ENCODE results near the gene VRTN. TPM values are rescaled to one million over a fixed set of nuclear protein-coding genes. Genes with fewer than 3 reads are reported as not detected.
"Not testable (repeated sequence)": the region's sequence is repeated elsewhere in the genome, so short reads cannot be mapped to it uniquely, and the experiment has no call there.

VRTN gene
- total RNA-seq, 1 donor from 2014 or later = not detected

DNA sequence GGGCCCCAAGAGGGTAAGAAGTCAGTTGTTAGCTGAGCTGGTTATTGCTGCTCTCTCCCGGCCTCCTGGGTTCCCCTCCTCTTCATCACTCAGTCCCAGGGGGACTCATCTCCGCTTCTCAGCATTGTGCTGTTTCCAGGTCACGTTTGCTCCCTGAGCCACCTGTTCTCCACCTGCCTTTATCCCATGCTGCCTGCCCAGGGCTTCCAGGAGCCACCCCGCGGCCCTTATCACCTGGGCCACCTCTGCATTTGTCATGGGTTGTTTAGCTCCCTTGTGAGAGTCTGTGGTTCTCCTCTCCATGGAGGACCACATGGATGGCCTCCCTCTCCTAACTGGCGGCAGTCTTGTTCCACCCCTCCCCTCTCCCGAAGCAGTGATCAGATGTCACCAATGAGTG, 41.7 kb downstream of the VRTN start:
- ATAC-seq (ENCODE audit: poor library complexity) (no peak), DNase-seq (no peak)
- intact Hi-C loops (cut with DNase I) = no loop called here

DNA sequence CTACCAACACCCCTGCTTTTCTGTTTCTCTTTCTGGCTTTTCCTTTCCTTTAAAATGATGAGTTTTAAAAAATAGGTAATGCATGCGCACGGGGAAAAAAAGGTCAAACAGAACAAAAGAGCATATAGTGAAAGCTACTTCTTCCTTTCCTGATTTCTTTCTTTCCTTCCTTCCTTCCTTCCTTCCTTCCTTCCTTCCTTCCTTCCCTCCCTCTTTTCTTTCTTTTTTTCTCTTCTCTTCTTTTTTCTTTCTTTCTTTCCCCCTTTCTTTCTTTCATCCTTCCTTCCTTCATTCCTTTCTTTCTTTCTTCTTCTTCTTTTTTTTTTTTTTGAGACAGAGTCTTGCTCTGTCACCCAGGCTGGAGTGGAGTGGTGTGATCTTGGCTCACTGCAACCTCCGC, 42.2 kb downstream of the VRTN start:
- DNase-seq; intact Hi-C loops (cut with DNase I); ATAC-seq (ENCODE audit: poor library complexity): not testable (repeated sequence)

DNA sequence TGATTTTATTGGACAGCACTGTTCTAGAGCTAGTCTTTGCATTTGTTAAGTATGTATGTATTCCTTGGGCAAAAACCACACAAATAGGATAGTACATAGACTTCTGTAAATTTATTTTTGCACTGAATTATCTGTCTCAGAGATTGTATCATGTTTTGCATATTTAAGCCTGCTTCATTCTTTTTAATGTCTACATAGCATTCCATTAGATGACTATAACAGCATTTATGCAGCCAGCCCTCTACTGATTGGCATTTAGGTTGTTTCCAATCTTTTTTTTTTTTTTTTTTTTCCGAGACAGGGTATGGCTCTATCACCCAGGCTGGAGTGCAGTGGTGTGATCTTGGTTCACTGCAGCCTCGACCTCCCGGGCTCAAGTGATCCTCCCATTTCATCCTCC, 43.2 kb downstream of the VRTN start:
- no peak for DNase-seq
- no peak for ATAC-seq (ENCODE audit: poor library complexity)
- intact Hi-C loops (cut with DNase I) = no loop called here

DNA sequence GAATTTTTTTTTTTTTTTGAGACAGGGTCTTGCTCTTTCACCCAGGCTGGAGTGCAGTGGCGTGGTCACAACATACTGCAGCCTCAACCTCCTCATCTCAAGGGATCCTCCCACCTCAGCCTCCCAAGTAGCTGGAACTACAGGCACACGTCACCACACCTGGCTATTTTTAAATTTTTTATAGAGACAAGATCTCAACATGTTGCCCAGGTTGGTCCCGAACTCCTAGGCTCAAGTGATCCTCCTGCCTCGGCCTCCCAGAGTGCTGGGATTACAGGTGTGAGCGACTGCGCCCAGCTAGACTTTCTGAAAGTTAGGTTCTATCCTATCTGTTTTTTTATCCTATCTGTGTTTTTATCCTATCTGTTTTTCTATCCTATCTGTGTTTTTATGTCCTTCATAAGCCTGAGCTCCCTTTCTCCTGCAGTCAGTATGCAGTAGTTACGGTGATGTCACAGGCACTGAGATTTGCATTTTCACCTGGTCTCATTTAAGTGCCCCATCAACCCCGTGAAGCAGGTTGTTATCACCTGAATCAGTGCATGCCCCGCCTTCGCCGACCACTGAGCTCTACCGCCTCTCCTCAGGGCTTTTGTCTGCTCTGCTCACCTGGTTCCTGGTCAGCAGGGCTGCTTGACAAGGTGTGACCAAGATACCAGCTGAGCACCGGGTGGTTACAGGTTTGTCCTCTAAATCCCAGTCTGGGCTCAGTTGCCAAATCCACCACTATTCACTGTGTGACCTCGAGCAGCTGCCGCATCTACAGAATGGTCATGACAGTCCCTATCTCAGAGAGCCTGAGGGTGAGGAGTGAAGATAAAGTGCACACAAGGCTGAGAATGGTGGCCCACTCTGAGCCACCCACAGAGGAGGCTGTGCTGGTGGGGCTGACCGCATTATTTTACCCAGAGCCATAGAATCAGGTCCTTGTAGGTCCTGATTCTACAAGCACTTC, 44.6 kb downstream of the VRTN start:
- DNase-seq = no peak
- no peak for ATAC-seq (ENCODE audit: poor library complexity)
- intact Hi-C loops (cut with DNase I) = no loop called here

DNA sequence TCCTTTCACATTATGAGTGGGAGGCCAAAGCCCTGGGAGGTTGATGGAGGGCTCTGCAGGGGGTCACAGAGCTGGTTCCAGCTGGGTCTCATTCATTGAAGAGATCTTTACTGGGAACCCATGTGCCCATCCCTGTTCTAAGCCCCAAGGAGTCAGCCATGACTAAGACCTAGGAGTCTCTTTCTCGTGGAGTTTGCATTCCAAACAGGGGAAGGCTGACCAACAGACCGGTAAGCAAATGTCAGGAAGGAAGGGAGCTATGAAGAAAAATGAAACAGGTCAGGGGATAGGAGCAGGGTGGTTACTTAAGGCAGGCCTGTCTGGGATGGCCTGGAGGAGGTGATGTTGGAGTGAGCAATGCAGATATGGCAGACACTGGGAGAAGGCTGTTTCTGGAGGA, 46.3 kb downstream of the VRTN start:
- DNase-seq = no peak
- intact Hi-C loops (cut with DNase I) = no loop called here
- ATAC-seq (ENCODE audit: poor library complexity) = no peak

DNA sequence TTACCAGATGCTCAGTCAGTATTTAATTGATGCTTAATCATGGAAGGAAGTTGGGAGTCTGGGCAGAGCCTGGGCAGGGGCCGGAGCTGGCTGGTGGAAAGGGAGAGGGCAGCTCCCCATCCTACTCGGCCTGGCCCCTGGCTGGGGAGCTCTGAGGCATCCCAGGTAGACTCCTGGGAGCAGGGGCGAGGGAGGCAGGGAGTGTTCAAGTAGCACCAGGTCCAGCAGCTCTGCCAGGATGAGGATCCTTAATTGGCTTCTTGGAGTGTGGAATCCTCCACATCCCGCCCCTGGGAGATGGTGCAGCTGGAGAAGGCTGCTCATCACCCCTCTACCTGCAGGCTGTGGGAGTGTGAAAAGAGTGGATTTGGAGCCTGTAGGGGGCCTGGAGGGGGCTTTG, 46.8 kb downstream of the VRTN start:
- ATAC-seq (ENCODE audit: poor library complexity) = no peak
- intact Hi-C loops (cut with DNase I) = no loop called here
- no peak for DNase-seq

DNA sequence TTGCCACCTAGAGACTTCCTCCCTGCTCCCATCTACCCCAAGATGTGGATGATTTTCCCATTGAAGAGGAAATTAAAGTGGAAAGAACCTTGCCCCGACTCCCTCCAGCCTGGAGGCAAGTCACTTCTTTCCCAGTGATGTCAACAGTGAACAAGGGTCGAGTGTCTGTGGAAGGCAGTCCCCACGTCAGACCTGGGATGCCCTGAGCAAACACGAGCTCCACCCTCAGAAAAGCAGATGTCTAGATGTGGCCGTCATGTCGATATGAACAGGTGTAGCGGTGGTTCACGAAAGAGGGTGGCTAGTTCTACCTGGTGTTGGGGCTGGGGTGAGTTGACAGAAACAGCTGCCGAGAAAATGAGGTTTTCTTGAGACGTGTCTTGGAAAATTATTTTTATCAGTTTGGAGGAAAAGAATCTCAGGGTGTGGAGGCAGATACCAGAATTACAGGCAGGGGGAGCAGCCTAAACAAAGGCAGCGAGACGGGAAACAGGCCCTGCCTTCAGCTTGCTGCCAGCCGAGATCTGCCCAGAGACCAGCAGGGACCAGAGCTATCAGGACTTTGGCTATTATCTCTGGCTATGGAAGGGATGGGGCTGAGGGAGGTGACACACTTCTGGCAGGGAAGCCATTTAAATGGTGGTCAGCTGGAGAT, 51.9 kb downstream of the VRTN start:
- intact Hi-C loops (cut with DNase I) = no loop called here
- DNase-seq (no peak), ATAC-seq (ENCODE audit: poor library complexity) (no peak)

DNA sequence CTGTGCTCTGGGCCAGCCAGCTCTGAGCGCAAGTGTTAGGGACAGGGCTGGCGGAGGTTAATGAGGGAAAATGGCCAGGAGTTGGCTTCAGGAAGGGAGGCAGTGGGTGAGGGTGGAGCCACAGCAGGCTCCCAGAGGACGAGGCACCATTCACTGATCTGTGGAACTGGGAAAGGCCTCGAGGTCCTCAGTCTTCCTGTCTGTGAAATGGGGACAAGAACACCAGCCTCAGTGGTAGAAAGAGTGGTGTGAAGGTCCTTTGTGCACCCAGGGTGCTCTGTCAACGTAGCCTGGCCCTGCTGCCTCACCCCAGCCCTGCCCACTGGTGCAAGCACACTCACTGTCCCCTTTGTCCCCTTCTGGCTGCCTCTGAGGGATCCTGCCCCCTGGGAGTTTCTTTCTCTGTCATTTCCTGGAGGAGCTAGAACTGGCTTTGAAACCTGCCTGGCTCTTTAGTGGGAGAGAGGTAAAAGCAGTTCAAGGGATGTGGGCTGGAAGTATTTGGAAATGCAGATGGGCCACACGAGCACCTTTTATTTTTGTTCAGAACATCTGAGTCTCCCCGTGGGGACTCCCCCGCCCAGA, 52.7 kb downstream of the VRTN start:
- intact Hi-C loops (cut with DNase I) = no loop called here
- DNase-seq (no peak), ATAC-seq (ENCODE audit: poor library complexity) (no peak)

DNA sequence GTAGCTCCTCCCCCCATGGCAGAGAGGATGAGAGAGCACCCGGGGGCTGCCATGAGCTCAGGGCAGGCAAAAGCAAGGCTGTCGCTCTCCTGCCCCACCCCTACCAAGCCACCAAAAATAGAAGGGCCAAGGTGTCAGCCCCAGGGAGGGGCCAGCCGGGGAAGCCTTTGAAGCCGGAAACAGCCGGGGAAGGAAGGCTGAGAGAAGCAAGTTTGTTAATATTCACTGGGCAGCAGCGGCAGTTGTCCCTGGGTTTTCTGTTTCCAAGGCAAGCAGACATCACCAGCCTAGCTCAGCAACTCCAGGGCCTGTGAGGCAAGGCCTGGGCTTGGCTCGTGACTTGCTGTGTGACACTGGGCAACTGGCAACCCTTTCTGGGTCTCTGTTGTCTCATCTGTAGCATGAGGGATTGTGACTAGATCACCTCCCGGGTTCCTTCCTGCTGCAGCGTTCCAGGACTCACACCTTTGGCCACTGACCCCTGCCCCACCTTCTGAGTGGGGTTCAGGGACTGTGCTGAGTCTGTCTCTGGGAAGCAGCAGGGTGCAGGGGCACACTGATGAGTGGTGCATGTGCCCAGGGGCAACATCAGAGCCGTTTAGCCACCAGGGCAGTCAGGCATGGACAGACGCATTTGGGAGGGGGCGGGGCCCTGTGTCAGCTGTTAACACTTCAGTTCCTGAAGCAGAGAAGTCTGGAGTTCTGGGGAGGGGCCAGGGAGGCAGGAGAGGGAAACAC, 53.4 kb downstream of the VRTN start:
- intact Hi-C loops (cut with DNase I) = no loop called here
- DNase-seq = peak; percentile 57
- peak; percentile 72 for ATAC-seq (ENCODE audit: poor library complexity)

DNA sequence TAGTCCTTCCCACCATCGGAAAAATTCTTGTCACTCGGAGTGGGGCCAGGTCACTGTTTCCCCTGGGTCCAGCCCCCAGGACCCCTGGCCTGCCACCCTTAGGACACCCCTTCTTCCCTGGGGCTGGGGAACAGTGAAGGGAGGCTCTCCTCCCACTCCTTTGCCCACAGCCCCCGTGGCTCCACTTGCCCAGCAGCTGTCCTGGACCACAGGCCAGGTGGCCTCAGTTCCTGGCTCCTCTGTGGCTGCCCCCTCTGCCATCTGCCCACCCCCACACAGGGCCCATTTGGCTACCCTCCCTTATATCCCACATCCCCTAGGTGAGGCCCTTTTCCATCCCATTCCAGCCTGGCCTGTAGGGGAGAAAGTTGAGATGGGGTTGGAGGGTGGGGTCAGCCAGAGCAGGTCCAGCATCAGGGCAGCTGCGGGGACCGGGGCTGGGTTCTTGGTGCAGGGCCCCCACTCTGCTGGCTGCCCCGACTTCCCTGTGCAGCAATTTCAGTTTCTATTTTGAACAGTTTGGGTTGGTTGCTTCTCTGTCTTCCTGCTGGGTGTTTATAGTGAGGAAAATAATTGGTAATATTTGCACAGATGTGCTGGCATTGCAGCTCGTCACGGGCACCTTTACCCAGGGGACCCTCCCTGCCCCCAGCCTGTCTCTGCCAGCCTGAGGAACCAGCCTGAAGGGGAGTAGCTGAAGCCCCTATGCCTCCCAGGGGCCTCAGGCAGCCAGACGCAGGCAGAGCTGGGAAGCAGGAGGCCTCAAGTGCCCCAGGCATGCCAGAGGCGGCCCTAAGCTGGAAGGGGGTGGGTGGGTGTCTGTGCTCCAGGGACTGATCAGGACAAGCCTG, 54.4 kb downstream of the VRTN start:
- ATAC-seq (ENCODE audit: poor library complexity) (no peak), DNase-seq (no peak)
- intact Hi-C loops (cut with DNase I) = no loop called here

DNA sequence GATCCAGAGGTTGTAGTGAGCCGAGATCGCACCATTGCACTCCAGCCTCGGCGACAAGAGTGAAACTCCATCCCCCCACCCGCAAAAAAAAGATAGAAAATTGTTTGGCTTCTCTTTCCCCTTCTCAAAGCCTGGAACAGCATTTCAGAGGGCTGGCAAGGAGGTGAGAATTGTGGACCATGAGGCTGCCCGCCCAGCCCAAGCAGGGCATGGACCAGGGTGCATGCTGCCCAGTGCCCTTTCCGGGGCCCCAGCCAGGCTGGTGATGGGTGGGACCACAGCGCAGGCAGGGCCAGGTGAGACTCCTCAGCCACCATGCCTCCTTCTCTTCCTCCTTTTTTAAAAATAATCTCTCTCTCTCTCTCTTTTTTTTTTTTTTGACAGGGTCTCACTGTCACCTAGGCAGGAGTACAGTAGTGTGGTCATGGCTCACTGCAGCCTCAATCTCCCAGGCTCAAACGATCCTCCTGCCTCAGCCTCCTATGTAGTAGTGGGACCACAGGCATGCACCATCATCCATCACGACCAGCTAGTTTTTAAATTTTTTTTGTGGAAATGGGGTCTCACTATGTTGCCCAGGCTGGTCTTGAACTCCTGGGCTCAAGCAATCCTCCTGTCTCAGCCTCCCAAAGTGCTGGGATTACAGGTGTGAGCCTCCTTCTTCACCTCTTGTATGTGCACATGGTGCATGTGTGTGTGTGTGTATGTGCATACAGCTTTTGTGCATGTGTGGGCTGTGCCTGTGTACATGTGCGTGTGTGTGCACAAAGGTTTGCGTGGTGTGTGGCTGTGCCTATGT, 55.5 kb downstream of the VRTN start:
- ATAC-seq (ENCODE audit: poor library complexity) (no peak), DNase-seq (no peak)
- intact Hi-C loops (cut with DNase I) = no loop called here

DNA sequence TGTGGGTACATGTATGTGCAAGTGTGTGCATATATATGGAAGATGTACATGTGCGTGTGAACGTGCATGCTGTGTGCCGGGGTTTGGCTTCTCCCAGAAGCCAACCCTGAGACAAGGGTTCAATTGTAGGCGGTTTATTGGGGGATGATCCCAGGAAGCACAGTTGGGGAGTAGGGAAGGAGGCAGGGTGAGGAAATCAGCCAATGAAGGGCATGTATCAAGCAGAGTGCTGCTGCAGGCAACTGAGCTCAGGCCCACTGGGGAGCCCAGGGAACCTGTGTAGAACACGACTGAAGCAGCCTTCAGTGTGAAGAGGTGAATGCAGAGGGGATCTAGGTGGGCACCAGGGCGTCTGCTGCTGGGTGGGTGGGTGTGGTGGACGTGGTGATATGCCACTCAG, 56.2 kb downstream of the VRTN start:
- intact Hi-C loops (cut with DNase I) = no loop called here
- DNase-seq = no peak

DNA sequence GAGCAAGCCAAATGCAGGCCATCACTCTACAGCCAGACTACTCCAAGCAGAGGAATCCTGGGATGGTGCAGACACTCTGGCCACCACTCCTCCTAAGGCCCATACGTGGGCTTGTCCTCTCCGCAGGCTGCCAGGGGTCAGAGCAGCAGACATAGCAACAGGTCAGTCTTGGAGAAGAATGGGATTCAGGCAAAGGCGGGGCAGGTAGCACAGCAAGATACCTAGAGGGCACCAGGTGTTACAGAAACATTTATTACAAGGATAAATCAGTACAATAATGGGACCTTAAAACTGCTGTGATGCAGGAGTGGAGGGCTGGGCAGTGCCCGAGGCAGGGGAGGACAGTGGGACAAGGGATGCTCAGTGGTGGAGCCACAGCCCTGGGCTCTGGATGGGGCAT, 57.4 kb downstream of the VRTN start:
- DNase-seq = no peak
- no peak for ATAC-seq (ENCODE audit: poor library complexity)
- intact Hi-C loops (cut with DNase I) = no loop called here

More for the DNA sequence above, 56.2 kb downstream of the VRTN start:
- ATAC-seq (ENCODE audit: poor library complexity) = no peak

DNA sequence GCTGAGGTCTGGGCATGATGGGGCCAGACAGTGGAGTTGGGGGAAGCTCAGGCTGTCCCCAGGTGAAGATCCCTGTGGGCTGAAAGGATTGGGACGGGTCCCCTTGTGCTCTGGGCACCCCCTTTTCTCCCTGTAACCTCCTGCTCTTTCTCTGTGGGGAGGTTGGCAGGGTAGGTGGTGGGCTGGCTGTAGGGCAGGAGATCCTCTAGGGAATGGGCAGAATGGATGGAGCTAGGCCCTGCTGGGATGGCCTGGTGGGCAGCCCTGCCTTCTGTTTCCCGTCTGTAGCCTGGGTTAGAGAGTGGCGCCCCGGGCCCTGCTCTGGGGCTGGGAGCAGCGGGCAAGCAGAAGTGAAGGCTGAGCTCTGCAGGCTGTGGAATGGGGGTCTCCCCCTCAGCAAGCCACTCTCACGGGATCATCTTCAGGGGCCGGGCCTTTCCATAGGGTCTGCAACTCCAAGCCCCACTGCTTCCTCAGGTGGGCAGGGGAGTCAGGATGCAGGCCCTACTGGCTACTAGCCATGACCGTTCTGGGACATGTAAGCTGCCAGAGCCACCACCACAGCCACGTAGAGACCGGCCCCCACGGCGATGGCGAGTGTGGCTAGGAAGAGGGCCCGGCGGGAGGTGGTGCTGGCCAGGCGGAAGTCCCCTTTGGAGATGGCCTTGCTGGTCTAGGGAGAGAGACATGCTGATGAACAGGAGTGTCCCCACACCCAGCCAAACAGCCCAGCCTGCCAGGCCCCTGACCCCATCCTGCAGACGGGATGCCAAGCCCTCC, 58.9 kb downstream of the VRTN start:
- intact Hi-C loops (cut with DNase I) = no loop called here
- ATAC-seq (ENCODE audit: poor library complexity) = no peak

DNA sequence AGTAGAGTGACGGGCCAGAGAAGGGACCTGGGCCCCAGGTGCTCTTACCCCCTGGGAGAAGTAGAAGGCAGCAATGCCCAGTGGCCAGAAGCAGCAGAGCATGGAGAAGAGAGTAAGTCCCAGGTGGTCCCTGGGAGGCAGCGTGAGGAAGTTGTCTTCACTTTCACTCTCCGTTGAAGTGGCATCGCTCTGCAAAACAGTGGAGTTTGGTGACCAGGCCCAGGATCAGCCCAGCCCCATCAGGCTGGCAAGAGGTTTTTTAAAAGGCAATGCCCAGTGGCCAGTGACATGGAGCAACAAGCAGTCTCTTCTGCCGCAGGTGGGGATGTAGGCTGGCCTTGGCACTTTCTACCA, 59.5 kb downstream of the VRTN start:
- ATAC-seq (ENCODE audit: poor library complexity) (no peak), DNase-seq (no peak)
- intact Hi-C loops (cut with DNase I) = no loop called here

More for the DNA sequence above, 58.9 kb downstream of the VRTN start:
- no peak for DNase-seq

DNA sequence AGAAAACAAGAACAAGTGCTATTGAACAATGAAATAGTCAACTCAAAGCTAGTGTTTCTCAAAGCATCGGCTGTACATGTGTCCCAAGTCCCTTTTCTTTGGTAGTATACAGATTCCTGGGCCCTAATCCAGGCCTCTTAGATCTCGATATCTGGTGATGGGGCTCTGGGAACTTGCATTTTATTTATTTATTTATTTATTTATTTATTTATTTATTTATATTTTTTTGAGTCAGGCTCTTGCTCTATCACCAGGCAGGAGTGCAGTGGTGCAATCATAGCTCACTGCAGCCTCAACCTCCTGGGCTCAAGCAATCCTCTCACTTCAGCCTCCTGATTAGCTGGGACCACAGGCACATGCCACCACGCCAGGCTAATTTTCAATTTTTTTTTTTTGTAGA, 60.6 kb downstream of the VRTN start:
- intact Hi-C loops (cut with DNase I) = no loop called here
- no peak for ATAC-seq (ENCODE audit: poor library complexity)
- DNase-seq = no peak

DNA sequence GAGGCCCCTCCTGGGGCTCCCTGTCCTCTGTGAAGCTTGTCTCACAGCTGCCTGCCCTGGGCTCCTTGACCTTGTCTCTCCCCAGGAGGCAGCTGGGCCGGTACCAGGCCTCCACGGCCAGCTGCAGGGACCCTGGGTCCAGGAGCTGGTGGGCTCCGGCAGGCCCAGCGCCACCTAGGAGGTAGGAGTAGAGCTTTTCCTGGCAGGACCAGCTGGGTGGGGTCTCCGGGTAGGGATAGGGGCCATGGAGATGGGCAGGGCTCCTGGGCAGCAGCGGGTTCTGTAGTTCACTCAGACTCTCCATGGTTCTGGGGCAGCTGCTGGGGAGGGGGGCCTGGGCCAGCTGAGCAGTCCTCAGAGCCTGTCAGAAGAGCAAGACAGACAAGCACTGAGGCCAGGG, 61.2 kb downstream of the VRTN start:
- intact Hi-C loops (cut with DNase I) = no loop called here
- ATAC-seq (ENCODE audit: poor library complexity) (no peak), DNase-seq (no peak)
